HG02763 (cell line): ENCODE measurements around the gene DPP4.
A peak's percentile ranks its signal among the peaks of the same experiment; 100 is the strongest.

ENCODE experiments used
- ATAC-seq: cut with Tn5 transposase; IDR thresholded peaks from one replicate; pipeline ENCODE4 v1.9.1; 2021; ENCODE audit warnings: mild to moderate bottlenecking, moderate library complexity; ENCODE audit not compliant: unreplicated experiment

DPP4 gene

GRCh38 chr2:162073888-162074631 lies at the start of gene DPP4:
DPP4 (minus strand) TSS chr2:162074215; CDS start chr2:162073981, 234 bp downstream.
- peak; percentile 92 for ATAC-seq

- no peak for ATAC-seq
Measured at GRCh38 chr2:162118166-162119031, 44.4 kb upstream of the DPP4 start.

GRCh38 chr2:162116352-162116751 lies 42.3 kb upstream of the DPP4 start:
- no peak for ATAC-seq

- ATAC-seq = no peak
Measured at GRCh38 chr2:162115076-162115475, 41.1 kb upstream of the DPP4 start.

GRCh38 chr2:162114271-162114670 lies 40.3 kb upstream of the DPP4 start:
- no peak for ATAC-seq

GRCh38 chr2:162113776-162114168 lies 39.8 kb upstream of the DPP4 start:
- ATAC-seq = no peak

- no peak for ATAC-seq
Measured at GRCh38 chr2:162113088-162113775, 39.2 kb upstream of the DPP4 start.

GRCh38 chr2:162111958-162112850 lies 38.2 kb upstream of the DPP4 start:
- no peak for ATAC-seq

- no peak for ATAC-seq
Measured at GRCh38 chr2:162107361-162107901, 33.4 kb upstream of the DPP4 start.

- no peak for ATAC-seq
Measured at GRCh38 chr2:162106746-162107145, 32.7 kb upstream of the DPP4 start.

- ATAC-seq = no peak
Measured at GRCh38 chr2:162106146-162106551, 32.1 kb upstream of the DPP4 start.

GRCh38 chr2:162103443-162104009 lies 29.5 kb upstream of the DPP4 start:
- ATAC-seq = no peak

- no peak for ATAC-seq
Measured at GRCh38 chr2:162100579-162100978, 26.6 kb upstream of the DPP4 start.

- no peak for ATAC-seq
Measured at GRCh38 chr2:162099836-162100235, 25.8 kb upstream of the DPP4 start.

GRCh38 chr2:162092658-162093556 lies 18.9 kb upstream of the DPP4 start:
- ATAC-seq = no peak

GRCh38 chr2:162092008-162092390 lies 18.0 kb upstream of the DPP4 start:
- ATAC-seq = no peak

- ATAC-seq = no peak
Measured at GRCh38 chr2:162091325-162092007, 17.5 kb upstream of the DPP4 start.

GRCh38 chr2:162090109-162090508 lies 16.1 kb upstream of the DPP4 start:
- ATAC-seq = no peak
